ENCODE results near the gene FAM53A. TPM values are rescaled to one million over a fixed set of nuclear protein-coding genes. Genes with fewer than 3 reads are reported as not detected.

FAM53A gene
- polyA plus RNA-seq, 2 of the 4 experiments (the other 2 are of a cell fraction), result 0.87 to 1.2 TPM

DNA sequence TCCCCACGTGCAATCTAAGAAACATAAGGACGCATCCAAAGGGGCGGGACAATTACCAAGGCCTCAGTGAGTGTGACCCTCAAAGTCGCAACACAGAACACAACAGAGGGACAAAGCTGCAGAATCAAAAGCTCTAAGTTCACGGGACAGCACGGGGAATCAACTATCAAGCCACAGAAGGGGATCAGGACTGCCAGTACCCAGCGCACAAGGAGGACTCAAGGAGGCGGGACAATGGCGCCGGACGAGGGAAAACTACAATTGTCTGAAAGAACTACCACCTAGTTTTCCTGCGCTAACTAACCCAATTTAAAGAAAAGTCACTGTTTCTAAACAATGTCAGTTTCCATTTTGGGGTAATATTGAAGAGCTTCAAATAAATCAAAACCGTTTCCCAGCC lies 1.3 kb downstream of the FAM53A start:
- TF ChIP-seq, protein P1, sequence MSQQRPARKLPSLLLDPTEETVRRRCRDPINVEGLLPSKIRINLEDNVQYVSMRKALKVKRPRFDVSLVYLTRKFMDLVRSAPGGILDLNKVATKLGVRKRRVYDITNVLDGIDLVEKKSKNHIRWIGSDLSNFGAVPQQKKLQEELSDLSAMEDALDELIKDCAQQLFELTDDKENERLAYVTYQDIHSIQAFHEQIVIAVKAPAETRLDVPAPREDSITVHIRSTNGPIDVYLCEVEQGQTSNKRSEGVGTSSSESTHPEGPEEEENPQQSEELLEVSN (IDR thresholded peaks at IDR 0.05; ENCODE audit: borderline replicate concordance, low read depth), result no peak
- no peak for TF ChIP-seq JUNB (IDR thresholded peaks at IDR 0.05)
- no peak for TF ChIP-seq FOSL2 (IDR thresholded peaks at IDR 0.05)
- TF ChIP-seq FOSL2 (CRISPR knock-in tag; IDR thresholded peaks at IDR 0.05), result no peak
- TF ChIP-seq HOXB13 (CRISPR knock-in tag; IDR thresholded peaks at IDR 0.05; ENCODE audit: low read depth), result no peak
- TF ChIP-seq NR3C1 (IDR thresholded peaks at IDR 0.05), result no peak
- TF ChIP-seq EHMT2 (IDR thresholded peaks at IDR 0.05; ENCODE audit: low read depth), result no peak
- no peak for TF ChIP-seq KDM5A (IDR thresholded peaks at IDR 0.05)
- TF ChIP-seq, protein P2, sequence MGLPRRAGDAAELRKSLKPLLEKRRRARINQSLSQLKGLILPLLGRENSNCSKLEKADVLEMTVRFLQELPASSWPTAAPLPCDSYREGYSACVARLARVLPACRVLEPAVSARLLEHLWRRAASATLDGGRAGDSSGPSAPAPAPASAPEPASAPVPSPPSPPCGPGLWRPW (IDR thresholded peaks at IDR 0.05), result no peak
- no peak for TF ChIP-seq RNF2 (IDR thresholded peaks at IDR 0.05; ENCODE audit: borderline replicate concordance, low read depth)
- TF ChIP-seq ZC3H11A (IDR thresholded peaks at IDR 0.05), result no peak
- TF ChIP-seq CBX8 (IDR thresholded peaks at IDR 0.05), result no peak
- TF ChIP-seq, protein P3, sequence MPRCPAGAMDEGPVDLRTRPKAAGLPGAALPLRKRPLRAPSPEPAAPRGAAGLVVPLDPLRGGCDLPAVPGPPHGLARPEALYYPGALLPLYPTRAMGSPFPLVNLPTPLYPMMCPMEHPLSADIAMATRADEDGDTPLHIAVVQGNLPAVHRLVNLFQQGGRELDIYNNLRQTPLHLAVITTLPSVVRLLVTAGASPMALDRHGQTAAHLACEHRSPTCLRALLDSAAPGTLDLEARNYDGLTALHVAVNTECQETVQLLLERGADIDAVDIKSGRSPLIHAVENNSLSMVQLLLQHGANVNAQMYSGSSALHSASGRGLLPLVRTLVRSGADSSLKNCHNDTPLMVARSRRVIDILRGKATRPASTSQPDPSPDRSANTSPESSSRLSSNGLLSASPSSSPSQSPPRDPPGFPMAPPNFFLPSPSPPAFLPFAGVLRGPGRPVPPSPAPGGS (IDR thresholded peaks at IDR 0.05), result no peak
- no peak for TF ChIP-seq SREBF2 (IDR thresholded peaks at IDR 0.05)
- TF ChIP-seq RAD21 (conservative IDR thresholded peaks at IDR 0.05 in 1 of 2, IDR thresholded peaks at IDR 0.05 in 1 of 2), result no peak
- TF ChIP-seq NPAS2 (CRISPR knock-in tag; IDR thresholded peaks at IDR 0.05; ENCODE audit: borderline replicate concordance), result no peak
- no peak for TF ChIP-seq FOSB (CRISPR knock-in tag; IDR thresholded peaks at IDR 0.05)
- no peak for TF ChIP-seq HOXA7 (CRISPR knock-in tag; IDR thresholded peaks at IDR 0.05)
- no peak for TF ChIP-seq CBX2 (IDR thresholded peaks at IDR 0.05; ENCODE audit: borderline replicate concordance, low read depth)
- TF ChIP-seq, protein P4, sequence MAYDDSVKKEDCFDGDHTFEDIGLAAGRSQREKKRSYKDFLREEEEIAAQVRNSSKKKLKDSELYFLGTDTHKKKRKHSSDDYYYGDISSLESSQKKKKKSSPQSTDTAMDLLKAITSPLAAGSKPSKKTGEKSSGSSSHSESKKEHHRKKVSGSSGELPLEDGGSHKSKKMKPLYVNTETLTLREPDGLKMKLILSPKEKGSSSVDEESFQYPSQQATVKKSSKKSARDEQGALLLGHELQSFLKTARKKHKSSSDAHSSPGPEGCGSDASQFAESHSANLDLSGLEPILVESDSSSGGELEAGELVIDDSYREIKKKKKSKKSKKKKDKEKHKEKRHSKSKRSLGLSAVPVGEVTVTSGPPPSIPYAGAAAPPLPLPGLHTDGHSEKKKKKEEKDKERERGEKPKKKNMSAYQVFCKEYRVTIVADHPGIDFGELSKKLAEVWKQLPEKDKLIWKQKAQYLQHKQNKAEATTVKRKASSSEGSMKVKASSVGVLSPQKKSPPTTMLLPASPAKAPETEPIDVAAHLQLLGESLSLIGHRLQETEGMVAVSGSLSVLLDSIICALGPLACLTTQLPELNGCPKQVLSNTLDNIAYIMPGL (CRISPR knock-in tag; IDR thresholded peaks at IDR 0.05; ENCODE audit: borderline replicate concordance), result no peak
- no peak for ATAC-seq
- CTCF ChIA-PET, result interaction anchor here (0.7 to 1.0 kb wide), 2 partner anchors 29 to 39 kb away, joined by 3 to 4 read pairs; partner anchors contain the start of gene SLBP
- Histone ChIP-seq H3K4me1 (peaks cover 10% of the 10 kb centered on the region; the same call in 1 of the 3 replicates), H3K9me3 (no peaks in the 10 kb centered on the region), H3K4me2 (no peak overlapping the region; the same call in 2 of the 3 replicates), H3K27ac (no peak overlapping the region), H3K4me3 (no peak overlapping the region)
- no peak for FAIRE-seq
- POLR2A ChIA-PET, result no interaction called here
- no peak for DNase-seq (ENCODE audit: low read depth in 1 of 2, low spot score in 1 of 2)
- WGBS (ENCODE audit: missing lambda C conversion rate), result 96% methylated on average over 13 of the region's 13 CpGs

DNA sequence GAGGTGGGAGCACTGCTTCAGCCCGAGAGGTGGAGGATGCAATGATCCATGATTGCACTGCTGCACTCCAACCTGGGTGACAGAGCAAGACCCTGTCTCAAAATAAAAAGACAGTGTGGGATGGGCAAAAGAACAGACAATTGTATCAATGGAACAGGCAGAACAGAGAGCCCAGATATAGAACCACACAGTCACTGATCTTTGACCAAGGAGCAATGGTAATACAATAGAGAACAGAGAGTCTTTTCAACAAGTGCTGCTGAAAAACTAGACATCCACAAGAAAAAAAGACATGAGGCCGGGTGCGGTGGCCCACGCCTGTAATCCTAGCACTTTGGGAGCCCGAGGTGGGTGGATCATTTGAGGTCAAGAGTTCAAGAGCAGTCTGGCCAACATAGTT lies 5.9 kb downstream of the FAM53A start:
- Histone ChIP-seq H3K4me2 (no peak overlapping the region), H3K4me1 (no peaks in the 10 kb centered on the region), H3K27ac (no peak overlapping the region), H3K9me3 (no peaks in the 10 kb centered on the region), H3K4me3 (no peak overlapping the region)
- no peak for DNase-seq (ENCODE audit: low read depth in 1 of 2, low spot score in 1 of 2)
- CTCF ChIA-PET, result interaction anchor here (1.3 to 1.6 kb wide), 2 partner anchors 30 to 49 kb away, joined by 3 to 4 read pairs; no protein-coding TSS in a partner anchor
- WGBS (ENCODE audit: missing lambda C conversion rate), result 74% methylated on average over 5 of the region's 5 CpGs
- FAIRE-seq, result no peak
- no peak for ATAC-seq
- POLR2A ChIA-PET, result no interaction called here
- TF ChIP-seq HDAC2 (IDR thresholded peaks at IDR 0.05) (no peak), NFE2L2 (conservative IDR thresholded peaks at IDR 0.05; ENCODE audit: low read length) (no peak), RFX5 (IDR thresholded peaks at IDR 0.05) (no peak), POLR2A (IDR thresholded peaks at IDR 0.05; ENCODE audit: low read length) (no peak), RCOR1 (IDR thresholded peaks at IDR 0.05; ENCODE audit: low read depth, low read length) (no peak), TP53 (CRISPR knock-in tag; IDR thresholded peaks at IDR 0.05) (no peak), CHD2 (IDR thresholded peaks at IDR 0.05; ENCODE audit: low read length, partially characterized antibody) (no peak), MAZ (IDR thresholded peaks at IDR 0.05; ENCODE audit: borderline replicate concordance, low read depth, low read length) (no peak)
- TF ChIP-seq, protein P2 (IDR thresholded peaks at IDR 0.05), result no peak

All from A549 (cell line).